Measurements from ENCODE around the gene FBXO34. TPM values are rescaled to one million over a fixed set of nuclear protein-coding genes. Genes with fewer than 3 reads are reported as not detected.

Gene FBXO34
- total RNA-seq, 2 donors from 2014 or later = 26.0 to 32.7 TPM

GRCh38 chr14:55348766-55349453, 77.7 kb downstream of the FBXO34 start:
- DNase-seq (ENCODE audit: low spot score) = no peak
- Histone ChIP-seq H3K27me3 (no peaks in the 10 kb centered on the region), H3K4me3 (no peak overlapping the region), H3K4me1 (peaks cover 0 to 23% of the 10 kb centered on the region in 2 donors), H3K27ac (no peak overlapping the region), H3K36me3 (peaks cover 27% of the 10 kb centered on the region), H3K9me3 (no peaks in the 10 kb centered on the region)
- TF ChIP-seq, protein P1, sequence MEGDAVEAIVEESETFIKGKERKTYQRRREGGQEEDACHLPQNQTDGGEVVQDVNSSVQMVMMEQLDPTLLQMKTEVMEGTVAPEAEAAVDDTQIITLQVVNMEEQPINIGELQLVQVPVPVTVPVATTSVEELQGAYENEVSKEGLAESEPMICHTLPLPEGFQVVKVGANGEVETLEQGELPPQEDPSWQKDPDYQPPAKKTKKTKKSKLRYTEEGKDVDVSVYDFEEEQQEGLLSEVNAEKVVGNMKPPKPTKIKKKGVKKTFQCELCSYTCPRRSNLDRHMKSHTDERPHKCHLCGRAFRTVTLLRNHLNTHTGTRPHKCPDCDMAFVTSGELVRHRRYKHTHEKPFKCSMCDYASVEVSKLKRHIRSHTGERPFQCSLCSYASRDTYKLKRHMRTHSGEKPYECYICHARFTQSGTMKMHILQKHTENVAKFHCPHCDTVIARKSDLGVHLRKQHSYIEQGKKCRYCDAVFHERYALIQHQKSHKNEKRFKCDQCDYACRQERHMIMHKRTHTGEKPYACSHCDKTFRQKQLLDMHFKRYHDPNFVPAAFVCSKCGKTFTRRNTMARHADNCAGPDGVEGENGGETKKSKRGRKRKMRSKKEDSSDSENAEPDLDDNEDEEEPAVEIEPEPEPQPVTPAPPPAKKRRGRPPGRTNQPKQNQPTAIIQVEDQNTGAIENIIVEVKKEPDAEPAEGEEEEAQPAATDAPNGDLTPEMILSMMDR (IDR thresholded peaks at IDR 0.05) = no peak

GRCh38 chr14:55349565-55349964, 78.3 kb downstream of the FBXO34 start:
- Histone ChIP-seq H3K36me3 (peaks cover 27% of the 10 kb centered on the region), H3K27me3 (no peaks in the 10 kb centered on the region), H3K4me3 (no peak overlapping the region), H3K27ac (no peak overlapping the region), H3K4me1 (peaks cover 0 to 23% of the 10 kb centered on the region in 2 donors), H3K9me3 (no peaks in the 10 kb centered on the region)
- DNase-seq (ENCODE audit: low spot score) = no peak
- TF ChIP-seq, protein P1 (IDR thresholded peaks at IDR 0.05) = no peak

GRCh38 chr14:55350461-55350860, 79.2 kb downstream of the FBXO34 start:
- TF ChIP-seq, protein P1 (IDR thresholded peaks at IDR 0.05) = no peak
- H3K36me3 ChIP-seq = peaks cover 31% of the 10 kb centered on the region
- no peak for DNase-seq (ENCODE audit: low spot score)

DNA sequence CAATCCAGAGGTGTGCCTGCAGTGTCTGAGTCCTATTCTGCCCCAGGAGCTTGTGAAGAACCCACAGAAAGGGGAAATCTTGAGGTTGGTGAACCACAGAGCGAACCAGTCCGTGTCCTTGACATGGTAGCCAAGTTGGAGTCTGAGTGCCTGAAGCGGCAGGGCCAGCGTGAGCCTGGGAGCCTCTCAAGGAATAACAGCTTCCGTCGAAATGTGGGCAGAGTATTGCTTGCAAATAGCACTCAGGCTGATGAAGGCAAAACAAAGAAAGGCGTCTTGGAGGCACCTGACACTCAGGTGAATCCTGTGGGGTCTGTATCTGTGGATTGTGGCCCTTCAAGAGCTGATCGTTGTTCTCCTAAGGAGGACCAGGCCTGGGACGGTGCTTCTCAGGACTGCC, 79.9 kb downstream of the FBXO34 start:
- H3K27ac ChIP-seq = no peak overlapping the region
- no peak for DNase-seq (ENCODE audit: low spot score)
- peaks cover 38% of the 10 kb centered on the region for H3K36me3 ChIP-seq
- H3K4me3 ChIP-seq = no peak overlapping the region
- H3K9me3 ChIP-seq = no peaks in the 10 kb centered on the region
- TF ChIP-seq, protein P1 (IDR thresholded peaks at IDR 0.05) = no peak
- H3K4me1 ChIP-seq = peaks cover 0 to 15% of the 10 kb centered on the region in 2 donors
- no peaks in the 10 kb centered on the region for H3K27me3 ChIP-seq

More at GRCh38 chr14:55350461-55350860, 79.2 kb downstream of the FBXO34 start:
- Histone ChIP-seq H3K4me1 (peaks cover 0 to 21% of the 10 kb centered on the region in 2 donors), H3K4me3 (no peak overlapping the region), H3K9me3 (no peaks in the 10 kb centered on the region), H3K27ac (no peak overlapping the region), H3K27me3 (no peaks in the 10 kb centered on the region)

DNA sequence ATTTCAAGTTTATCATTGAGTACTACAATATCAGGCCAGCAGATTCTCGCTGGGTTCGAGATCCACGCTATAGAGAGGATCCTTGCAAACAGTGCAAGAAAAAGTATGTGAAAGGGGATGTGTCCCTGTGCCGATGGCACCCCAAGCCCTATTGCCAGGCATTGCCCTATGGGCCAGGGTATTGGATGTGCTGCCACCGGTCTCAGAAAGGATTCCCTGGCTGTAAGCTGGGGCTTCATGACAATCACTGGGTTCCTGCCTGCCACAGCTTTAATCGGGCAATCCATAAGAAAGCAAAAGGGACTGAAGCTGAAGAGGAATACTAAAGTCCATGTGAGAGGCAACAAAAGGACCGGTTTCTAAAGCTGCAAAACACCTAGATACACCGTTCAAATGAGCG, 81.0 kb downstream of the FBXO34 start:
- peaks cover 39% of the 10 kb centered on the region for H3K36me3 ChIP-seq
- TF ChIP-seq, protein P1 (IDR thresholded peaks at IDR 0.05) = no peak
- no peak overlapping the region for H3K27ac ChIP-seq
- no peaks in the 10 kb centered on the region for H3K9me3 ChIP-seq
- H3K4me3 ChIP-seq = no peak overlapping the region
- DNase-seq (ENCODE audit: low spot score) = no peak
- peaks cover 0 to 5% of the 10 kb centered on the region in 2 donors for H3K4me1 ChIP-seq
- no peaks in the 10 kb centered on the region for H3K27me3 ChIP-seq

All from right atrium auricular region (tissue), 2 donors.